Hepatic stellate cell (primary cell): ENCODE results near the gene SLC39A11.
A peak's percentile ranks its signal among the peaks of the same experiment; 100 is the strongest.
"Not testable (repeated sequence)": the region's sequence is repeated elsewhere in the genome, so short reads cannot be mapped to it uniquely, and the experiment has no call there.

Experiments
- DNase-seq: peaks from one replicate; pipeline ENCODE4 v3.0.0; 2011; ENCODE audit warnings: low spot score

Gene SLC39A11

GRCh38 chr17:72713701-72714100 lies 378.8 kb downstream of the SLC39A11 start:
- no peak for DNase-seq

DNA sequence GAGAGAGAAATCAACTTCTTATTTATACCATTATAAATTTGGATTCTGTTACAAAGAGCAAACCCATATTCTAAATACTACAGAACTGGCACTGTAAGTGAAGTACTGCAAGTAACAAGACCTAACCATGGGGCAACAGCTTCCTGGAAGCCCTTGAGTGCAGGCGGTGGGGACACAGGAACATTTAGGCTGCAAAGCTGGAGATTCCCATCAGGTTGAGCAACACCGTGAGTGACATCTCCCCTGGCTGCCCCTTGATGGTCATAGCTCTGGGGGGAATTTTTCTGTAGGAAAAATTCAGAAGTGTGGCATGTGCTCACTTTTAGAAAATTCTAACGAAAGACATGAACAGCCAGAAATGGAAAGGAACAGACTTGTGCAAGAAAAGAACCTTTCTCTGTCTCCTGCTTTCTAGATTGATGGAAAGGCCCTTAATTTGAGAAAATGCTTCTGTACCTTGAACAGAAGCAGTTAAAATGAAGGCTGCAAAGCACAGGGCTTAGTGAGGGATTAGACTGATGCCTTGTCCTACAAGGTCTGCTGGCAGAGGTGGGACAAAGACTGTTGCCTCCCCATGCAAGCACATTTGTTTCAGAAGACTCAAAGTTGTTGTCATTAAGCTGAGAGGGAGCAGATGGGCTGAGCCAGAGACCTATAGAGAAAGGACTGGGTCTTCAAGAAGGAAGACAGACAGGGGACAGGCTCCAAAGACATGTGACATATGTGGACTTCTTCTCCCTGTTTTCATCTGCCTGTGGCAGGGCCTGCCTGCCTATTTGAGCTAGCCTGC lies 380.8 kb downstream of the SLC39A11 start:
- no peak for DNase-seq

DNA sequence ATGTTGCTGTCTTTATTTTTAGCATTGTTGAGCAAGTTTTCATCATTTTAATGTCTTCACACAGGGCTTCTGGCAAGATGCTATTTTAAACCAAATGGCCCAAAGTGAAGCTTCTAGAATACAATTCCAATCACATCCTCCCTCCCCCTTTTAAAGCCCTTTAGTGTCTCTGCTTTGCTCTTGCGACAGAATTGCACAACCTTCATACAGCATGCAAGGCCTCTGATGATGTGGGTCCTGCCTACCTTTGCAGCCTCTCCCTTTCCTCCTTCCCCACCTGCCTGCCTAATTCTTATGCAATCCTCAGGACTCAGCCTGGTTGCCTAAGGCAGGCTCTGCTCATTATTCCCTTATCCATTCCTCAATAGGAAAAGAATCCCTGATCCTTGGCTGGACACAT lies 381.7 kb downstream of the SLC39A11 start:
- no peak for DNase-seq

- no peak for DNase-seq
These were observed 382.3 kb downstream of the SLC39A11 start for GRCh38 chr17:72710202-72710601.

- not testable (repeated sequence) for DNase-seq
These were observed 383.8 kb downstream of the SLC39A11 start for GRCh38 chr17:72708682-72709081.

- DNase-seq, result no peak
These were observed 384.6 kb downstream of the SLC39A11 start for GRCh38 chr17:72707881-72708280.

- DNase-seq, result no peak
These were observed 386.0 kb downstream of the SLC39A11 start for GRCh38 chr17:72706396-72706981.

GRCh38 chr17:72705905-72706395 lies 386.5 kb downstream of the SLC39A11 start:
- DNase-seq, result no peak

GRCh38 chr17:72702998-72703397 lies 389.5 kb downstream of the SLC39A11 start:
- no peak for DNase-seq

DNA sequence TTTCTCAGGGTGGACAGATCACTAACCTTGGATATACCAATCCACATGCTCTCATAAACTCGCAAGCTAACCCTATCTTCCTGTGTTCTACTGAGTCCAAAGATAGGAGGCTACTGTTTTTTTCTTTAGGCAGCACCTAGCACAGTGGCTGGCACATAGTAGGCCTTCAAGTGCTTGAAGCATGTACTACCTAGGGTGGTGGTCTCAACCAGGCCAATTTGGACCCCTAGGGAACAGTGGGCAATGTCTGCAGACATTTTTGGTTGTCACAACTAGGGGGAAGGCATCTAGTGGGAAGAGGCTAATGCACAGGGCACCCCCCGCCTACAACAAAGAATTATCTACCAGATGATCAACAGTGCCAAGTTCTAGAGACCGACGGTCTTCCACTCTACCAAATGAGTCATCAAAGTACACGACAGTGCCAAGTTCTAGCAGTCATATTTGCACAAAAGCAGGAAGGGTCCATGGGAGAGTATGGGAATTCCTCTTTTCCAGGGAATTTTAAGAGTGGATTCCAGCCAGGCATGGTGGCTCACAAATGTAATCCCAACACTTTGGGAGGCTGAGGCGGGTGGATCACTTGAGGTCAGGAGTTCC lies 390.3 kb downstream of the SLC39A11 start:
- peak; percentile 49 for DNase-seq

DNA sequence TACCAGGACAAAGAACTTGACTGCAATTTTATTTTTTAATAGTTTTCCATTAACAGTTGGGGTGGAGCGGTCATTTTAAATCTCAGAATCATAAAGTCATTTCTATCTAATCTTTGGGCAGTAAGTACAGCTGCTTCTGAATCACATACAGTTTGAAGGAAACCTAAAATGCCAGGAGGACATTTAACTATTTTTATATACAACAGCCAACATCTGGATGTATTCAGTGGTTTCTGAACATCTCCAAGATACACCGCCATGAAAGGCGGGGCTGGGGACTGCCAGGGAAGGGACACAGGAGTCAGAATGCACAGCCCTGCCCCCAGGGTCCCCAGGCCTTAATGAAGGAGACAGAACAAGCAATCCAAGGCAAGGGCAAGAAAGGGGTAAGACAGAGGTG lies 392.3 kb downstream of the SLC39A11 start:
- no peak for DNase-seq

- DNase-seq, result no peak
These were observed 392.9 kb downstream of the SLC39A11 start for GRCh38 chr17:72699545-72699944.

GRCh38 chr17:72697602-72698146 lies 394.8 kb downstream of the SLC39A11 start:
- no peak for DNase-seq

DNA sequence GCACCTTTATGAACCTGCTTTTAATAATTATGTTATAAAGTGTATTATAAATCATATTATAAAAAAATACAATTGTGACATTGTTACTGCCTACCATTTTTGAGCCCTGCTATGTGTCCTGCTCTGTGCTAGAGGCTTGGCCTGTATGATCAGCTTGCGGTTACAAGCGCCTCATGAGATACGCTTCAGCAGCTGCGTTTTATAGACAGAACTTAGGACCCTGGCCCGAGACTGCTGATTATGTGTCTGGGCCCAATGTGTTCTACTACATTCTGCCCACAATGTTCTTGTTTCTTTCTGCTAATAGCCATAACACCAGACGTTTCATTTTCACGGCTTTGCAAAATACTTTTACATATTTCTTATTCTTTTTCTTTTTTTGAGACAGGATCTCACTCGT lies 395.8 kb downstream of the SLC39A11 start:
- no peak for DNase-seq

DNA sequence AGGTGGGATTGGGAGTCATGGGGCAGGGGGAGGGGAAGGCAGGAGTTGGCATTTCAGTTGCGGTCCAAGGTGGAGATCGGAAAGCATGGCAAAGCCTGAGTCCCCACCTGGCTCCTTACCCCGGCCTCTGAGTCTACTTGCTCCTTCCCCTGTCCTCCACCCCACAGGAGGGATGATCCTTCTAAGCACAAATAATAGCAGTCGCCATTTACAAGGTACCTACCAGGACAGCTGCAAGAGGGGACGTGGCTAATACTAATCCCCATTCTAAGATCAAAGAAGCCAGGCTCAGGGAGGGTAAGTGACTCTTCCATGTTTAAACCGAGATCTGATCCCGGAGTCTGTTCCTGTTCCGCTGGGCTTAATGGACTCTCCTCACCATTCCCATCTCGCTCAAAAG lies 396.3 kb downstream of the SLC39A11 start:
- DNase-seq, result no peak

- no peak for DNase-seq
These were observed 398.5 kb downstream of the SLC39A11 start for GRCh38 chr17:72693956-72694355.

- no peak for DNase-seq
These were observed 399.2 kb downstream of the SLC39A11 start for GRCh38 chr17:72693151-72693878.

DNA sequence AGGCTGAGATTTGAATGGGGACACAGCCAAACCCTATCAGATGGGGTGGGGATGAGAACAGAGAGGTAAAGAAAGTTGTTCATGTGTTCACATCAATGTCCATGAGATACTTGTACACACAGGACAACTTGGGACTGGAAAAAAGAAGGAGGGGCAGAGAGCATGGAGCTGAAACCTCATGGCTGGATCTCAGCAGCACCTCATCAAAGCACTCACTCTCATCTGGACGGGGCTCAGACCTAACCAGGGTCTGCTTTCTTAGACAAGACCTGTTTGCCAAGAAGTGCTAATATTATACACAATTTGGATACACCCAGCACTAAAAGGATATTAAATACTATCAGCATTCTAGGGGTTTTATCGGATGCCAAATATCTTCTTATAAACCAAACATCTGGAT lies 399.8 kb downstream of the SLC39A11 start:
- DNase-seq, result no peak

GRCh38 chr17:72691586-72691985 lies 400.9 kb downstream of the SLC39A11 start:
- peak; percentile 78 for DNase-seq

- DNase-seq, result no peak
These were observed 401.5 kb downstream of the SLC39A11 start for GRCh38 chr17:72691017-72691416.

DNA sequence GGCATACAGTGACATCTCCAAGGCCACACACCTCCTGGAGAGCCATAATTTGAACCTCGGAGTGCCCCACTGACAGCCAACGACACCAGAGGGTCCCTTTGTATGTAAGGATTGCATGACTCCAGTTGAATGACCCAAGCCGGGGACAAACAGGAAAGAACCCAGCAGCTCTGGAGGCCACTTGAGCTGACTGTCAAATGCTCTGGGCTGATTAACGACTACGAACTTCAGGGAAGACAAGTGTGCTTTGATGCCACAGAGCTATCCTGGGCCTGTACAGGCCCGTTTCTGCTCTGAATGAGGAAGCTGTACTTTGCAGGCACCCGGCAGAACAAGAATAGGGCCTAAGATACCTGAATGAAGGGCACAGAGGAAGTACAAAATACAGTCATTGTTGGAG lies 404.6 kb downstream of the SLC39A11 start:
- DNase-seq, result no peak

DNA sequence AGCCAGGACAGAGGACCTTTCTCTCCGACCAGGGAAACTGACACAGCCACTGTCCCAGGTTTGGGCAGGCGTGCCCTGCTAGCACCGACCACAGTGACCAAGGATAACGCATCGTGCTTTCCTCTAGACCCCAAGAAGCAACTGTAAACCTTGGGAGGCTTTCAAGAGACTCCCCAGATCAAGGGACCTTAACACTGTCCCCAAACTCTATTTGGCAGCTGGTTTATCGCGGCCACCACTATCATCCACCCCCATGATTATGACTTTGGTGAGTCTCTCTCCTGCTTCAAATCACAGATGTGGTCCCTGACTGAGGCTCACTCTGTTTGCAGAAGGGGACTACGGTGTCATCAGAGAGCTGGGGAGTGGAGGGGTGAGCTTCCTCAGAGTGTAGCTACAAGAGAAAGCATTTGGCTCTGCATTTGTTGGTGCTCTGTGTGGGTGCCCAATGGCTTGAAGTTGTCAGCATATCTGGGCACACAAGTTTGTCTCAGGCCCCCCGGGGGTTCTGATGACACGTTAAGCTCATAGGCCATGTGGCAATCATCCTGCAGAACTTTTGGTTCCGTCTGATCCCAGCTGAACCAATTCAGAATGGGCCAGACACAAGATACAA lies 408.0 kb downstream of the SLC39A11 start:
- DNase-seq, result no peak
